H9 (cell line): ENCODE results near the gene MRC1. TPM values are rescaled to one million over a fixed set of nuclear protein-coding genes. Genes with fewer than 3 reads are reported as not detected.

Source experiments
- DNase-seq: peaks from one replicate; pipeline ENCODE4 v3.0.0-alpha.2; 2017
- H2AFZ ChIP-seq: one replicate; pipeline ENCODE4 v1.6.1; 2013; ENCODE audit warnings: mild to moderate bottlenecking, low read length, control low read depth, moderate library complexity
- H2AK5ac ChIP-seq: 2 replicates; pipeline ENCODE4 v1.6.1; 2013; ENCODE audit warnings: low read length, control low read depth, mixed read lengths; ENCODE audit not compliant: insufficient read length
- H2BK120ac ChIP-seq: one replicate; pipeline ENCODE4 v1.6.1; 2013; ENCODE audit warnings: low read depth, mild to moderate bottlenecking, low read length, control low read depth, inconsistent platforms; ENCODE audit not compliant: poor library complexity, severe bottlenecking
- H2BK12ac ChIP-seq: 2 replicates; pipeline ENCODE4 v1.6.1; 2013; ENCODE audit warnings: low read length, control low read depth, mixed read lengths, low read depth; ENCODE audit not compliant: insufficient read length
- H2BK15ac ChIP-seq: 2 replicates; pipeline ENCODE4 v1.6.1; 2013; ENCODE audit warnings: low read depth, low read length, control low read depth
- H2BK20ac ChIP-seq: one replicate; pipeline ENCODE4 v1.6.1; 2013; ENCODE audit warnings: low read depth, mild to moderate bottlenecking, low read length, control low read depth, inconsistent platforms; ENCODE audit not compliant: poor library complexity, severe bottlenecking
- H2BK5ac ChIP-seq: 2 replicates; pipeline ENCODE4 v1.6.1; 2013; ENCODE audit warnings: low read length, control low read depth, mixed read lengths; ENCODE audit not compliant: insufficient read length
- H3K14ac ChIP-seq: 2 replicates; pipeline ENCODE4 v1.6.1; 2013; ENCODE audit warnings: low read length, control low read depth; ENCODE audit not compliant: insufficient read depth
- H3K18ac ChIP-seq: 2 replicates; pipeline ENCODE4 v1.6.1; 2013; ENCODE audit warnings: low read depth, mild to moderate bottlenecking, mixed read lengths, low read length, control low read depth; ENCODE audit not compliant: insufficient read length
- H3K23ac ChIP-seq: 2 replicates; pipeline ENCODE4 v1.6.1; 2013; ENCODE audit warnings: low read length, control low read depth, mixed read lengths, low read depth; ENCODE audit not compliant: insufficient read length
- H3K23me2 ChIP-seq: 2 replicates; pipeline ENCODE4 v1.6.1; 2013; ENCODE audit warnings: low read depth, mild to moderate bottlenecking, mixed read lengths, low read length, control low read depth; ENCODE audit not compliant: insufficient read length, poor library complexity, severe bottlenecking
- H3K27ac ChIP-seq: 2 replicates; pipeline ENCODE4 v1.5.1; 2013; ENCODE audit warnings: low read length, control low read depth, mixed read lengths, low read depth; ENCODE audit not compliant: insufficient read length
- H3K27me3 ChIP-seq: 2 replicates; pipeline ENCODE4 v1.6.1; 2013; ENCODE audit warnings: low read length, control low read depth, inconsistent platforms; ENCODE audit not compliant: insufficient read depth
- H3K4ac ChIP-seq: 2 replicates; pipeline ENCODE4 v1.6.1; 2013; ENCODE audit warnings: low read depth, mild to moderate bottlenecking, control low read depth, inconsistent platforms, low read length, moderate library complexity
- H3K4me1 ChIP-seq: 2 replicates; pipeline ENCODE4 v1.6.1; 2013; ENCODE audit warnings: low read length, control low read depth, inconsistent platforms; ENCODE audit not compliant: insufficient read depth
- H3K4me2 ChIP-seq: 2 replicates; pipeline ENCODE4 v1.6.1; 2013; ENCODE audit warnings: low read length, control low read depth, mixed read lengths; ENCODE audit not compliant: insufficient read length, insufficient read depth
- H3K56ac ChIP-seq: 2 replicates; pipeline ENCODE4 v1.6.1; 2013; ENCODE audit warnings: low read depth, mild to moderate bottlenecking, mixed read lengths, low read length, control low read depth; ENCODE audit not compliant: insufficient read length
- H3K79me1 ChIP-seq: 2 replicates; pipeline ENCODE4 v1.6.1; 2013; ENCODE audit warnings: low read depth, mild to moderate bottlenecking, moderate library complexity, low read length, control low read depth, inconsistent platforms; ENCODE audit not compliant: insufficient read depth, poor library complexity, severe bottlenecking
- H3K79me2 ChIP-seq: 2 replicates; pipeline ENCODE4 v1.6.1; 2013; ENCODE audit warnings: low read length, control low read depth, inconsistent platforms; ENCODE audit not compliant: insufficient read depth
- H3K9ac ChIP-seq: 2 replicates; pipeline ENCODE4 v1.6.1; 2013; ENCODE audit warnings: low read length, control low read depth, mixed read lengths; ENCODE audit not compliant: insufficient read length; ENCODE audit errors: extremely low read depth
- H3K9me3 ChIP-seq: one replicate; pipeline ENCODE4 v1.6.1; 2013; ENCODE audit warnings: low read depth, low read length, inconsistent platforms; ENCODE audit not compliant: control insufficient read depth
- H3T11ph ChIP-seq: one replicate; pipeline ENCODE4 v1.6.1; 2013; ENCODE audit warnings: mild to moderate bottlenecking, low read length, control low read depth, inconsistent platforms
- H4K20me1 ChIP-seq: one replicate; pipeline ENCODE4 v1.6.1; 2013; ENCODE audit not compliant: control insufficient read depth, insufficient read length, insufficient read depth
- H4K5ac ChIP-seq: 2 replicates; pipeline ENCODE4 v1.6.1; 2013; ENCODE audit warnings: low read depth, mild to moderate bottlenecking, mixed read lengths, low read length, control low read depth; ENCODE audit not compliant: insufficient read length
- H4K8ac ChIP-seq: replicated peaks from 2 replicates; pipeline ENCODE4 v1.6.1; 2013; ENCODE audit warnings: low read length, control low read depth, mixed read lengths, low read depth; ENCODE audit not compliant: insufficient read length
- H4K91ac ChIP-seq: 2 replicates; pipeline ENCODE4 v1.6.1; 2013; ENCODE audit warnings: low read depth, mild to moderate bottlenecking, moderate library complexity, mixed read lengths, low read length, control low read depth; ENCODE audit not compliant: insufficient read length
- H3K27ac Mint-ChIP-seq, 3 experiments: 2 replicates in 2 of 3; 3 replicates in 1 of 3; pipeline ENCODE4 v1.8.0; 2020 to 2021; ENCODE audit warnings: mixed read lengths in 3 of 3, mild to moderate bottlenecking in 1 of 3, moderate library complexity in 1 of 3
- H3K27me3 Mint-ChIP-seq: 2 replicates; pipeline ENCODE4 v1.8.0; 2021; ENCODE audit warnings: low read depth, mild to moderate bottlenecking, moderate library complexity, mixed read lengths
- H3K36me3 Mint-ChIP-seq, 3 experiments: 2 replicates in 2 of 3; 3 replicates in 1 of 3; pipeline ENCODE4 v1.8.0; 2020 to 2021; ENCODE audit warnings: low read depth in 3 of 3, mixed read lengths in 3 of 3; ENCODE audit not compliant: insufficient read depth in 1 of 3
- H3K4me1 Mint-ChIP-seq, 2 experiments: 2 replicates each; pipeline ENCODE4 v1.8.0; 2020; ENCODE audit warnings: mixed read lengths in 2 of 2
- H3K4me3 Mint-ChIP-seq, 2 experiments: 2 replicates in 1 of 2; 3 replicates in 1 of 2; pipeline ENCODE4 v1.8.0; 2020 to 2021; ENCODE audit warnings: mild to moderate bottlenecking in 2 of 2, mixed read lengths in 2 of 2, moderate library complexity in 1 of 2
- H3K9me3 Mint-ChIP-seq, 2 experiments: 2 replicates in 1 of 2; 3 replicates in 1 of 2; pipeline ENCODE4 v1.8.0; 2020; ENCODE audit warnings: mild to moderate bottlenecking in 2 of 2, mixed read lengths in 2 of 2, moderate library complexity in 1 of 2
- CTCF ChIP-seq: fragments of 200-600 bp; sonication (generic); conservative IDR thresholded peaks from 3 replicates; pipeline ENCODE4 v1.8.0; 2021; ENCODE audit warnings: antibody characterized with exemption, mild to moderate bottlenecking
- WGBS: extraction: QIAGEN DNeasy Blood & Tissue Kit; methylation state at CpG from one replicate; pipeline ENCODE4 v1.1.7; 2013; ENCODE audit warnings: missing lambda C conversion rate, low lambda C conversion rate, mixed read lengths; ENCODE audit not compliant: insufficient read length; ENCODE audit errors: extremely low coverage; 5-methylcytosine and 5-hydroxymethylcytosine counted together
- total RNA-seq: library from RNA; stranded (reverse); gene quantifications from 2 replicates; pipeline ENCODE4 v1.2.1, GENCODE V29; 2021

The MRC1 gene
- total RNA-seq, 1 experiment from 2014 or later, result not detected

DNA sequence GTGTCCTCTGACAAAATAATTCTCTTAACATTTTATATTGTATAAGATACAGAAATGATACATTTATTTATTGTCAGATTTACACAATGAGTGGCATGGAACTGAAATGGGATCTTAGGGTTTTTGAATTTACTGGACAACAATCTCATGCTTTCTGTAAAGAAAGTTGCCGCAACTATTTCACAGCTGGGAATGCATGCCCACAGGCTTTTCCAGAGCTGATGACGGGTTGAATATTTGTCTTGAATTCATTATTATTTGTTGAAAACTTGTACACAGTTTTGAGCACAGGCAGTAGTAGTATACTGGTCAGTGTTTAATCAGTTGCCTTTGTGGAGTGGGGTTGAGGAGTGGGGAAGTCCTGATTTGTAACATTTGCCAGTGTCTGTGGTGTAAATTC is 20.5 kb upstream of the MRC1 start:
- Mint-ChIP-seq H3K4me3 (no peak overlapping the region), H3K36me3 (no peaks in the 10 kb centered on the region), H3K4me1 (peaks cover 5 to 6% of the 10 kb centered on the region in 2 experiments), H3K27me3 (no peaks in the 10 kb centered on the region), H3K9me3 (no peaks in the 10 kb centered on the region), H3K27ac (no peak overlapping the region)
- no peak overlapping the region for H4K91ac ChIP-seq
- no peak overlapping the region for H2BK120ac ChIP-seq
- H4K20me1 ChIP-seq, result no peaks in the 10 kb centered on the region
- H3K4ac ChIP-seq, result no peak overlapping the region
- H3K18ac ChIP-seq, result no peak overlapping the region
- H3K79me2 ChIP-seq, result no peaks in the 10 kb centered on the region
- H3K79me1 ChIP-seq, result no peaks in the 10 kb centered on the region
- no peak overlapping the region for H4K5ac ChIP-seq
- no peak overlapping the region for H2BK20ac ChIP-seq
- no peaks in the 10 kb centered on the region for H3K9me3 ChIP-seq
- DNase-seq, result no peak
- H2BK5ac ChIP-seq, result no peak overlapping the region
- no peak overlapping the region for H3K14ac ChIP-seq
- H3K56ac ChIP-seq, result no peak overlapping the region
- H3K27ac ChIP-seq, result no peak overlapping the region
- no peak overlapping the region for H3K4me2 ChIP-seq
- H2AFZ ChIP-seq, result no peak overlapping the region
- H4K8ac ChIP-seq, result no peak overlapping the region
- no peak overlapping the region for H2AK5ac ChIP-seq
- no peaks in the 10 kb centered on the region for H3K4me1 ChIP-seq
- no peak overlapping the region for H2BK15ac ChIP-seq
- no peak overlapping the region for H3K9ac ChIP-seq
- no peak overlapping the region for H3K23ac ChIP-seq
- WGBS, result no CpG with 5 or more reads among the region's 2 CpGs
- no peaks in the 10 kb centered on the region for H3K23me2 ChIP-seq
- no peak overlapping the region for H3T11ph ChIP-seq
- H3K27me3 ChIP-seq, result no peaks in the 10 kb centered on the region
- no peak for TF ChIP-seq CTCF
- no peak overlapping the region for H2BK12ac ChIP-seq
